Measurements from ENCODE around the gene PRKAR2A.
A peak's percentile ranks its signal among the peaks of the same experiment; 100 is the strongest.

Gene PRKAR2A

DNA sequence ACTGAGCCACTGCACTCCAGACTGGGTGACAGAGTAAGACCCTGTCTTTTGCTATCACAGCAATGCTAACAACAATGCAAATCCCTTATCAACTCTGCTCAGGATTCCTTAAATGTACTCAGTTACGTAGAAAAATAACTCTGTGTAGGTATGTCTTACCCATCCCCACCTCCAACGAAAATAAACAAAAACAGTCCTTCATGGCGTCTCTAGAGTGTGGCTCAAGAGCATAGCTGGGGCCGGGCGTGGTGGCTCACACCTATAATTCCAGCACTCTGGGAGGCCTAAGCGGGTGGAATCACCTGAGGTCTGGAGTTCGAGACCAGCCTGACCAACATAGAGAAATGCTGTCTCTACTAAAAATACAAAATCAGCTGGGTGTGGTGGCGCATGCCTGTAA is 148.8 kb downstream of the PRKAR2A start:
- H3K27ac ChIP-seq, result no peak overlapping the region
- no peak for DNase-seq (ENCODE audit: low read depth, low spot score)

GRCh38 chr3:48697952-48698351 is 149.7 kb downstream of the PRKAR2A start:
- no peak for DNase-seq (ENCODE audit: low read depth, low spot score)
- H3K27ac ChIP-seq, result peak overlapping the region; percentile 5

GRCh38 chr3:48696601-48697000 is 151.1 kb downstream of the PRKAR2A start:
- DNase-seq (ENCODE audit: low read depth, low spot score), result no peak
- peak overlapping the region; percentile 82 for H3K27ac ChIP-seq
